AG08395 (cell line): Measurements from ENCODE around the gene NPIPA8.
"Not testable (repeated sequence)": the region's sequence is repeated elsewhere in the genome, so short reads cannot be mapped to it uniquely, and the experiment has no call there.

Experiments used
- DNase-seq: peaks from one replicate; pipeline ENCODE4 v3.0.0; 2012; ENCODE audit warnings: mixed read lengths, low spot score

NPIPA8 gene

GRCh38 chr16:18336636-18337035, at the start of gene NPIPA8:
NPIPA8 (minus strand) TSS chr16:18336736; CDS start chr16:18332662, 4,074 bp downstream.
- not testable (repeated sequence) for DNase-seq

DNA sequence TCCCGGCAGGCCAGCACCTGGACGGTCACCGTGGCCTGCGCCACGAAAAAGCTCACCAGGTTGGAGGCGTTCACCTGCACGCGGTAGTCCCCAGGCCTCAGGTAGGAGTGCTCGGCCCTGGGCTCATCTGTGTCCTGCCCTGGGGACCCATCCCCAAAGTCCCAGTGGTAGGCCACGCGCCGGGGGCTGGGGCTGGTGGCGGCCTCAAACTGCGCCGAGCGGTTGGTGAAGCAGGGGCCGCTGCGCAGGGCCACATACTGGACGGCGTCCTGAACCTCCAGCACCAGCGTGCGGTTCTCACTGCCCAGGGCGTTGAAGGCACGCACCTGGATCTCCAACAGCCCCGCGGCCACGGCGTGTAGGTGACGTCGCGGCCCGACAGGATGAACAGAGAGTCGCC, 48.7 kb upstream of the NPIPA8 start:
- DNase-seq: not testable (repeated sequence)

GRCh38 chr16:18384869-18385268, 48.3 kb upstream of the NPIPA8 start:
- not testable (repeated sequence) for DNase-seq

DNA sequence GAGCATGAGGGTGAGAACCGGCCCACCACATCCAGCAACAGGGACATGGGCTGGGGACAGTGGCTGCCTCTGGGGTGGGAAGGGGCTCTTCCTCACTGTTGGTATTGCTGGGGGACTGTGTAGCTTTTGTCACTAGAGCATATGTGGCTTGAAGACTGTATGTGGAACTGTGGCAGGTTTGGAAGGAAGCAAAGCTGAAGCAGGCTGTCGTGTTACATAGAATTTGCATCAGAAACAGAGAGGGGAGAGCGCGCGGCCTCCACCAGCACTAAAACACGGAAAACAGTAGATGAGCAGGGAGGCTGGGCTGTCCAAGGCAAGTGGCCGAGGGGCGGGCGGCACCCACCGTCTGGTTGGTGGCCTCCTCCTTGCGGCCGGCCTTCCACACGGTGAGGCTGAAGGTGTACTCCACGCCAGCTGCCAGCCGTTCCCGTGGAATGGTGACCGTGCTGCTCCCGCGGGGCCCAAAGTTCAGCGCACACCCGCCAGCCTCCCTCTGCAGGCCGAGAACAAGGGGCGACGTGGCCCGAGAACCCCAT, 47.6 kb upstream of the NPIPA8 start:
- not testable (repeated sequence) for DNase-seq

GRCh38 chr16:18382696-18383095, 46.2 kb upstream of the NPIPA8 start:
- not testable (repeated sequence) for DNase-seq

GRCh38 chr16:18347742-18348141, 11.2 kb upstream of the NPIPA8 start:
- DNase-seq: not testable (repeated sequence)

- not testable (repeated sequence) for DNase-seq
Measured at GRCh38 chr16:18346993-18347392, 10.5 kb upstream of the NPIPA8 start.

- not testable (repeated sequence) for DNase-seq
Measured at GRCh38 chr16:18344634-18345033, 8.1 kb upstream of the NPIPA8 start.

GRCh38 chr16:18341986-18342385, 5.5 kb upstream of the NPIPA8 start:
- DNase-seq: not testable (repeated sequence)

DNA sequence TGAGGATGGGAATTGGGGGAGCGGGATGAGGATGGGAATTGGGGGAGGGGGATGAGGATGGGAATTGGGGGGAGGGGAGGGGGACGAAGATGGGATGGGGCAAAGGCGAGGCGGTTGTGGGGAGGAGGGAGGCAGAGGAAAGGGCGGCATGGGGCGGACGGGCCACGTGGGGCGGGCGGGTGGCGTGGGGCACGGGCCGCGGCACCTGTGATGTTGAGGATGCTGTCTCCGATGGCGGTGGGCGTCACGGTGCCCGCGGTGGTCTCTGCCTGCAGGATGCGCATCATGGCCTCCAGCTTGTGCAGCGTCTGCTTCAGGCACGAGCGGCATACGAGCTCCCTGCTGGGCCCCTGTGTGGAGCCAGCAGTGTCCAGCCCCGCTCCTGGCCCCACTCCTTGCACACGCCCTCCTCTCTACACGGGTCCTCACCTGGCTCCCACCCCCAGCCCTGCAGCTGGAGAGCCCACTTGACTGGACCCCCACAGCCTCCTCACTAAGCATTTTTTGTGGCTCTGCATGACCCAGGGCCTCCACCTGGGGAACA, 5.0 kb upstream of the NPIPA8 start:
- DNase-seq: not testable (repeated sequence)

GRCh38 chr16:18339210-18339609, 2.7 kb upstream of the NPIPA8 start:
- DNase-seq: not testable (repeated sequence)

DNA sequence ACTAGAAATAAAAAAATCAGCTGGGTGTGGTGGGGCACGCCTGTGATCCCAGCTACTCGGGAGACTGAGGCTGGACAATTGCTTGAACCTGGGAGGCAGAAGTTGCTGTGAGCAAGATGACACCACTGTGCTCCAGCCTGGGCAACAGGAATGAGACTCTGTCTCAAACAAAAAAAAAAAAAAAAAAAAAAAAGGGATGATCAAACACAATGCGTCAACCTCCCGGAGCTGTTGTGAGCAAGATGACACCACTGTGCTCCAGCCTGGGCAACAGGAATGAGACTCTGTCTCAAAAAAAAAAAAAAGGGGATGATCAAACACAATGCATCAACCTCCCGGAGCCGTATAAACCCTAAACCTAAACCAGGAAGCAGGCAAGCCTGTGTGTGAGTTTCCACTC, 24.7 kb downstream of the NPIPA8 start:
- DNase-seq: not testable (repeated sequence)

GRCh38 chr16:18309159-18309558, 27.4 kb downstream of the NPIPA8 start:
- DNase-seq: not testable (repeated sequence)

- DNase-seq: not testable (repeated sequence)
Measured at GRCh38 chr16:18307241-18307640, 29.3 kb downstream of the NPIPA8 start.

GRCh38 chr16:18306066-18306465, 30.5 kb downstream of the NPIPA8 start:
- not testable (repeated sequence) for DNase-seq

GRCh38 chr16:18303059-18303706, 33.4 kb downstream of the NPIPA8 start:
- DNase-seq: not testable (repeated sequence)

DNA sequence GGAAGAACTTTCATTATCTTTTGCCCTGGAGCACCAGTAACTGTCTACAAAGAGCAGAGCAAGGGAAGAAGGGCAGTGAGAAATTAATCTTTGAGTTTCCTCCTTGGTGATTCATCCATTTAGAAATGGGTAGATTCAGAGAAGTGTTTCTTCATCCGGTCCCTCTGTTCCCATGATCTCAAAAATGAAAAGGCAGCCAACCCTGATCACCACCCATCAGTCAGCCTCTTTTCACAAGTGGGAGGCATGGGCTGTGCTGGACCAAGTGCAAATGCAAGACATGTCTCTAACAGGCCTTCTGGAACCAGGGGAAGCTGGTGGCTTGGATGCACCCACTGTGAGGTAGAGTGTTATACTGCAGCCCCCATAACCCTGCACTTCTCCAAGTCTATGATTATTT, 38.8 kb downstream of the NPIPA8 start:
- DNase-seq: not testable (repeated sequence)

DNA sequence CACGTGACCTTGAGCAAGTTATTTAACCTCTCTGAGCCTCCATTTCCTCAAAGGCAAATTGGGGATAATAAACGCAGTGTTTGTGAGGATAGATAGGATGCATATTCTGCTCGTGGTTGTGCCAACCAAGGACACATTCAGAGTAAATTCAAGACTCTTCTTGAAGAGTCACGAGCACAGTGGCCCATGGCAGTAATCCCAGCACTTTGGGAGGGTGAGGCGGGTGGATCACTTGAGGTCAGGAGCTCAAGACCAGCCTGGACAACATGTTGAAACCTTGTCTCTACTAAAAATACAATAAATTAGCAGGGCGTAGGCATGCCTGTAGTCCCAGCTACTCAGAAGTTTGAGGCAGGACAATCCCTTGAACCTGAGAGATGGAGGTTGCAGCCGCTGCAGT, 39.6 kb downstream of the NPIPA8 start:
- not testable (repeated sequence) for DNase-seq

- DNase-seq: not testable (repeated sequence)
Measured at GRCh38 chr16:18294371-18294770, 42.2 kb downstream of the NPIPA8 start.

DNA sequence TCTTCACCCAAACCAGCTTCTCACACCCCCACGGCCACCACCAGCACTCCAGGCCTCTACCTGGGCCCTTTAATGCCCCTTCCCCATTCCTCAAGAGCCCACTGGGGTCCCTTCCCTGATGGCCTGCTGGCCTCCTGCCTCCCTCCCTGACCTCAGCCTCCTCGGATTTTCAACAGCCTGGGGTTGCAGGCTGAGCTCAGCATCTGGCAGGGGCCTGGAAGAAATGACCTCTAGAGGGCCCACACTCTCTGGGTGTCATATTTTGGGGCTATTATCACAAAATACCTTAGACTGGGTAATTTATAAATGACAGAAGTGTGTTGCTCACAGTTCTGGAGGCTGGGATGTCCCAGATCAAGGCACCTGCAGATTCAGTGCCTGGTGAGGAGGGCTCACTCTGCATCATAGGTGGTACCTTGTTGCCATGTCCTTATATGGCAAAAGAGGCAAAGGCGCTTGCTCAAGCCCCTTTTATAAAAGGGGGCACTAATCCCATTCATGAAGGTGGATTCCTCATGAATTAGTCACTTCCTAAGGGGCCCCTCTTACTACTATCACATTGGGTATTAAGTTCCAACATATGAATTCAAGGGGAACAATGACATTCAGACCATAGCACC, 43.1 kb downstream of the NPIPA8 start:
- not testable (repeated sequence) for DNase-seq

- not testable (repeated sequence) for DNase-seq
Measured at GRCh38 chr16:18290959-18291358, 45.6 kb downstream of the NPIPA8 start.

- DNase-seq: not testable (repeated sequence)
Measured at GRCh38 chr16:18286342-18286741, 50.2 kb downstream of the NPIPA8 start.

DNA sequence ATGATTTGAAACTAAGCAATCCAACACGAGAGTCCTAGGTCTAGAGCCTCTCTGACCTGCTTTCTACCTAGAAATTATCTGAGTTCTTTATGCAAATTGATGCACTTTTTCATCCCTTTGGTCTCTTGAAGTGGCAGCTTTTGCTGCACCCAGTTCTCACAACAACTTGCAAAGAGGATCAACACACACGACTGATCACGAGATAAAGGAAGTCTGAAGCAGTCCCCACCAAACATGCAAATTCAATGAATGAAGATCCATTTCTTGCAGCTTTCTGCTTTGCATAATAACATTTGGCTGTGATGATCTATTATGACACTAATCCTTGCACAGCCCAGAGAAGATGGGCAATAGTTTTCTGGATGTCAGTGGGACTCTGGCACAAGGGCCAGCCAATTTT, 56.2 kb downstream of the NPIPA8 start:
- not testable (repeated sequence) for DNase-seq
